Mesendoderm (in vitro differentiated cells): Measurements from ENCODE around the gene DNASE2B.

ENCODE experiments used
- DNase-seq: peaks from one replicate; pipeline ENCODE4 v3.0.0; 2013
- H2AK5ac ChIP-seq: 2 replicates; pipeline ENCODE4 v1.6.1; 2013; ENCODE audit warnings: low read length, inconsistent platforms
- H2BK120ac ChIP-seq: 2 replicates; pipeline ENCODE4 v1.6.1; 2013; ENCODE audit warnings: low read depth, mild to moderate bottlenecking, low read length, moderate library complexity, mixed read lengths
- H2BK15ac ChIP-seq: replicated peaks from 2 replicates; pipeline ENCODE4 v1.6.1; 2013; ENCODE audit warnings: low read depth, mild to moderate bottlenecking, moderate library complexity
- H2BK5ac ChIP-seq: 2 replicates; pipeline ENCODE4 v1.6.1; 2013; ENCODE audit warnings: low read length, inconsistent platforms
- H3K18ac ChIP-seq: 2 replicates; pipeline ENCODE4 v1.6.1; 2013; ENCODE audit warnings: mild to moderate bottlenecking, low read length, mixed read lengths
- H3K23ac ChIP-seq: one replicate; pipeline ENCODE4 v1.6.1; 2013; ENCODE audit warnings: low read length
- H3K27ac ChIP-seq: 2 replicates; pipeline ENCODE4 v1.5.1; 2013; ENCODE audit warnings: low read depth, mild to moderate bottlenecking, inconsistent platforms, low read length, moderate library complexity
- H3K27me3 ChIP-seq: 2 replicates; pipeline ENCODE4 v1.6.1; 2013; ENCODE audit warnings: low read length, control low read depth, mild to moderate bottlenecking, inconsistent platforms; ENCODE audit not compliant: insufficient read depth, poor library complexity
- H3K36me3 ChIP-seq: 2 replicates; pipeline ENCODE4 v1.6.1; 2013; ENCODE audit warnings: low read length, inconsistent platforms; ENCODE audit not compliant: control insufficient read depth, insufficient read depth
- H3K4ac ChIP-seq: one replicate; pipeline ENCODE4 v1.6.1; 2013; ENCODE audit warnings: low read depth, mild to moderate bottlenecking, low read length, moderate library complexity
- H3K4me1 ChIP-seq: 2 replicates; pipeline ENCODE4 v1.6.1; 2013; ENCODE audit warnings: low read depth, low read length, inconsistent platforms; ENCODE audit not compliant: control insufficient read depth
- H3K4me2 ChIP-seq: 2 replicates; pipeline ENCODE4 v1.6.1; 2013; ENCODE audit warnings: low read length
- H3K4me3 ChIP-seq: 2 replicates; pipeline ENCODE4 v1.5.1; 2013; ENCODE audit warnings: mild to moderate bottlenecking, low read length
- H3K56ac ChIP-seq: one replicate; pipeline ENCODE4 v1.6.1; 2013; ENCODE audit warnings: low read length
- H3K79me1 ChIP-seq: 2 replicates; pipeline ENCODE4 v1.6.1; 2013; ENCODE audit warnings: low read length, inconsistent platforms
- H3K79me2 ChIP-seq: 2 replicates; pipeline ENCODE4 v1.6.1; 2013; ENCODE audit warnings: mild to moderate bottlenecking, low read length; ENCODE audit not compliant: control insufficient read depth, insufficient read depth
- H3K9ac ChIP-seq: 2 replicates; pipeline ENCODE4 v1.6.1; 2013; ENCODE audit warnings: low read length, inconsistent platforms
- H4K5ac ChIP-seq: one replicate; pipeline ENCODE4 v1.6.1; 2013; ENCODE audit warnings: low read length
- H4K8ac ChIP-seq: one replicate; pipeline ENCODE4 v1.6.1; 2013; ENCODE audit warnings: low read depth, mild to moderate bottlenecking, control low read depth, low read length, moderate library complexity
- WGBS: extraction: QIAGEN DNeasy Blood & Tissue Kit; methylation state at CpG from one replicate; pipeline ENCODE4 v1.1.7; 2013; ENCODE audit warnings: low lambda C conversion rate, missing lambda C conversion rate; ENCODE audit not compliant: insufficient coverage; ENCODE audit errors: extremely low coverage; 5-methylcytosine and 5-hydroxymethylcytosine counted together

DNASE2B gene

GRCh38 chr1:84402501-84402900 is 4.2 kb downstream of the DNASE2B start:
- Histone ChIP-seq H4K5ac (no peak overlapping the region), H3K27me3 (no peaks in the 10 kb centered on the region), H2AK5ac (no peak overlapping the region), H3K56ac (no peak overlapping the region), H3K4me3 (no peak overlapping the region), H2BK15ac (no peak overlapping the region), H3K9ac (no peak overlapping the region), H3K27ac (no peak overlapping the region), H3K4me1 (no peaks in the 10 kb centered on the region), H2BK120ac (no peak overlapping the region), H3K36me3 (no peaks in the 10 kb centered on the region), H2BK5ac (no peak overlapping the region), H4K8ac (no peak overlapping the region), H3K4me2 (no peak overlapping the region), H3K4ac (no peak overlapping the region), H3K79me1 (no peaks in the 10 kb centered on the region), H3K23ac (no peak overlapping the region), H3K79me2 (no peaks in the 10 kb centered on the region), H3K18ac (no peak overlapping the region)
- no peak for DNase-seq

- no peaks in the 10 kb centered on the region for H3K79me2 ChIP-seq
- H2AK5ac ChIP-seq, result no peak overlapping the region
- H3K36me3 ChIP-seq, result no peaks in the 10 kb centered on the region
- no peak overlapping the region for H3K4me2 ChIP-seq
- no peak for DNase-seq
- H3K4me1 ChIP-seq, result no peaks in the 10 kb centered on the region
- H3K27me3 ChIP-seq, result no peaks in the 10 kb centered on the region
- H3K27ac ChIP-seq, result no peak overlapping the region
- no peaks in the 10 kb centered on the region for H3K79me1 ChIP-seq
- H4K8ac ChIP-seq, result no peak overlapping the region
- no peak overlapping the region for H3K18ac ChIP-seq
- no peak overlapping the region for H3K4ac ChIP-seq
- no peak overlapping the region for H2BK5ac ChIP-seq
- H3K4me3 ChIP-seq, result no peak overlapping the region
- H3K56ac ChIP-seq, result no peak overlapping the region
- WGBS, result no CpG with 5 or more reads among the region's 2 CpGs
- no peak overlapping the region for H4K5ac ChIP-seq
- H3K9ac ChIP-seq, result no peak overlapping the region
- no peak overlapping the region for H2BK120ac ChIP-seq
- no peak overlapping the region for H3K23ac ChIP-seq
- no peak overlapping the region for H2BK15ac ChIP-seq
These were observed 5.1 kb downstream of the DNASE2B start for GRCh38 chr1:84403347-84403746.

GRCh38 chr1:84406346-84406861 is 8.1 kb downstream of the DNASE2B start:
- Histone ChIP-seq H3K27ac (no peak overlapping the region), H3K4me3 (no peak overlapping the region), H2BK15ac (no peak overlapping the region), H3K9ac (no peak overlapping the region), H3K18ac (no peak overlapping the region), H3K4ac (no peak overlapping the region), H3K4me2 (no peak overlapping the region), H3K23ac (no peak overlapping the region), H3K56ac (no peak overlapping the region), H3K4me1 (no peaks in the 10 kb centered on the region), H4K8ac (no peak overlapping the region), H2AK5ac (no peak overlapping the region), H3K27me3 (no peaks in the 10 kb centered on the region), H3K79me2 (no peaks in the 10 kb centered on the region), H2BK5ac (no peak overlapping the region), H3K79me1 (no peaks in the 10 kb centered on the region), H2BK120ac (no peak overlapping the region), H4K5ac (no peak overlapping the region), H3K36me3 (no peaks in the 10 kb centered on the region)
- no peak for DNase-seq
- no CpG with 5 or more reads among the region's 1 CpG for WGBS

- no peaks in the 10 kb centered on the region for H3K27me3 ChIP-seq
- no CpG with 5 or more reads among the region's 1 CpG for WGBS
These were observed 9.2 kb downstream of the DNASE2B start for GRCh38 chr1:84407524-84407923.

GRCh38 chr1:84407958-84408422 is 9.7 kb downstream of the DNASE2B start:
- Histone ChIP-seq H3K23ac (no peak overlapping the region), H2BK15ac (no peak overlapping the region), H3K79me2 (no peaks in the 10 kb centered on the region), H3K56ac (no peak overlapping the region), H3K4me3 (no peak overlapping the region), H3K4me1 (no peaks in the 10 kb centered on the region), H4K5ac (no peak overlapping the region), H3K4me2 (no peak overlapping the region), H3K9ac (no peak overlapping the region), H2AK5ac (no peak overlapping the region), H3K27me3 (no peaks in the 10 kb centered on the region), H2BK5ac (no peak overlapping the region), H3K18ac (no peak overlapping the region), H4K8ac (no peak overlapping the region), H3K4ac (no peak overlapping the region), H3K27ac (no peak overlapping the region), H3K79me1 (no peaks in the 10 kb centered on the region), H2BK120ac (no peak overlapping the region), H3K36me3 (no peaks in the 10 kb centered on the region)
- no CpG with 5 or more reads among the region's 2 CpGs for WGBS
- no peak for DNase-seq

More at GRCh38 chr1:84407524-84407923, 9.2 kb downstream of the DNASE2B start:
- Histone ChIP-seq H2AK5ac (no peak overlapping the region), H3K4me2 (no peak overlapping the region), H3K18ac (no peak overlapping the region), H3K79me1 (no peaks in the 10 kb centered on the region), H2BK120ac (no peak overlapping the region), H3K4me1 (no peaks in the 10 kb centered on the region), H3K9ac (no peak overlapping the region), H3K4ac (no peak overlapping the region), H2BK5ac (no peak overlapping the region), H4K8ac (no peak overlapping the region), H3K36me3 (no peaks in the 10 kb centered on the region), H3K27ac (no peak overlapping the region), H4K5ac (no peak overlapping the region), H3K4me3 (no peak overlapping the region), H2BK15ac (no peak overlapping the region), H3K56ac (no peak overlapping the region), H3K23ac (no peak overlapping the region), H3K79me2 (no peaks in the 10 kb centered on the region)
- DNase-seq, result no peak

GRCh38 chr1:84409888-84410287 is 11.6 kb downstream of the DNASE2B start:
- no peak overlapping the region for H4K8ac ChIP-seq
- no CpG with 5 or more reads among the region's 2 CpGs for WGBS
- no peak overlapping the region for H3K4ac ChIP-seq
- no peaks in the 10 kb centered on the region for H3K27me3 ChIP-seq
- H3K56ac ChIP-seq, result no peak overlapping the region
- no peak overlapping the region for H3K27ac ChIP-seq
- no peak for DNase-seq
- no peak overlapping the region for H3K4me3 ChIP-seq
- no peak overlapping the region for H4K5ac ChIP-seq
- H3K79me1 ChIP-seq, result no peaks in the 10 kb centered on the region
- H3K9ac ChIP-seq, result no peak overlapping the region
- no peaks in the 10 kb centered on the region for H3K36me3 ChIP-seq
- no peak overlapping the region for H2BK15ac ChIP-seq
- H3K4me2 ChIP-seq, result no peak overlapping the region
- no peak overlapping the region for H2AK5ac ChIP-seq
- H3K4me1 ChIP-seq, result no peaks in the 10 kb centered on the region
- no peak overlapping the region for H2BK120ac ChIP-seq
- no peak overlapping the region for H3K23ac ChIP-seq
- H3K79me2 ChIP-seq, result no peaks in the 10 kb centered on the region
- no peak overlapping the region for H3K18ac ChIP-seq
- H2BK5ac ChIP-seq, result no peak overlapping the region
